HepG2 (cell line): ENCODE results near the gene C10orf71. TPM values are rescaled to one million over a fixed set of nuclear protein-coding genes. Genes with fewer than 3 reads are reported as not detected.

Experiments
- ATAC-seq: fragments of 200-7000 bp; cut with Tn5 transposase; 3 replicates; pipeline ENCODE4 v1.9.1; 2020; ENCODE audit warnings: mild to moderate bottlenecking, moderate library complexity
- BruUV-seq: library from RNA; stranded (reverse); fragments of 400-500 nt; replicated peaks from 2 replicates; lab custom pipeline; 2021; lab: Mats Ljungman, UMichigan
- CTCF ChIA-PET: fragments of 300-600 bp; formaldehyde crosslinking; extraction: SDS; loops from one replicate; lab custom pipeline; 2021; ENCODE audit warnings: low total read pairs, inconsistent platforms, low intra/inter-chr PET ratio; lab: Yijun Ruan, JAX
- POLR2A ChIA-PET: fragments of 350-600 bp; sonication (Branson Sonifier 250); formaldehyde crosslinking; loops from one replicate; lab custom pipeline; 2020; ENCODE audit warnings: antibody characterized with exemption, inconsistent platforms; lab: Yijun Ruan, JAX
- DNase-seq: peaks from one replicate; pipeline ENCODE4 v3.0.0-alpha.2; 2015; ENCODE audit warnings: low spot score
- FAIRE-seq: peaks from 3 replicates; lab custom pipeline; 2011; peaks lifted over from hg19 to GRCh38; lab: Jason Lieb, UNC
- H2AFZ ChIP-seq: one replicate; pipeline ENCODE4 v1.6.1; 2011; ENCODE audit warnings: low read length, inconsistent platforms
- H3K27ac ChIP-seq: fragments of 300-600 bp; 3 replicates; pipeline ENCODE4 v1.8.0; 2011; ENCODE audit warnings: mixed run types, mild to moderate bottlenecking, mixed read lengths, low read length, inconsistent platforms; ENCODE audit not compliant: insufficient read depth; ENCODE audit errors: extremely low read length
- H3K27me3 ChIP-seq, 2 experiments: fragments of 200-600 bp in 1 of 2; 2 replicates in 1 of 2; 3 replicates in 1 of 2; pipeline versions ENCODE4 v1.6.0 to v1.8.0; 2011; ENCODE audit warnings: low read length in 2 of 2, mild to moderate bottlenecking in 2 of 2, moderate library complexity in 2 of 2, inconsistent platforms in 1 of 2; ENCODE audit not compliant: insufficient read depth in 2 of 2, control insufficient read depth in 1 of 2
- H3K36me3 ChIP-seq, 2 experiments: fragments of 200-600 bp in 1 of 2; replicated peaks in 1 of 2; 2 replicates in 1 of 2; 3 replicates in 1 of 2; pipeline versions ENCODE4 v1.5.1 to v1.8.0; 2011; ENCODE audit warnings: low read length in 2 of 2, inconsistent platforms in 1 of 2; ENCODE audit not compliant: insufficient read depth in 2 of 2, control insufficient read depth in 1 of 2
- H3K4me1 ChIP-seq: 2 replicates; pipeline ENCODE4 v1.5.1; 2012; ENCODE audit warnings: low read length, inconsistent platforms; ENCODE audit not compliant: insufficient read depth
- H3K4me2 ChIP-seq: 2 replicates; pipeline ENCODE4 v1.6.0; 2011; ENCODE audit warnings: low read depth, low read length, inconsistent platforms
- H3K4me3 ChIP-seq, 3 experiments: fragments of 200-600 bp in 1 of 3; sonication (generic), shearing (Covaris generic) in 1 of 3; replicated peaks in 1 of 3; 2 replicates each; pipeline ENCODE4 v1.5.1; 2011 to 2016; ENCODE audit warnings: low read length in 3 of 3, inconsistent platforms in 2 of 3, low read depth in 2 of 3, mild to moderate bottlenecking in 2 of 3, control low read depth in 1 of 3, mixed read lengths in 1 of 3; ENCODE audit not compliant: insufficient read depth in 1 of 3
- H3K79me2 ChIP-seq: one replicate; pipeline ENCODE4 v1.6.1; 2011; ENCODE audit warnings: low read length, inconsistent platforms; ENCODE audit not compliant: insufficient read depth
- H3K9ac ChIP-seq: 2 replicates; pipeline ENCODE4 v1.6.0; 2011; ENCODE audit warnings: mild to moderate bottlenecking, low read depth, low read length, inconsistent platforms; ENCODE audit not compliant: insufficient read depth
- H3K9me3 ChIP-seq: 2 replicates; pipeline ENCODE4 v1.5.1; 2012; ENCODE audit warnings: mild to moderate bottlenecking, low read length
- H4K20me1 ChIP-seq: 2 replicates; pipeline ENCODE4 v1.6.0; 2011; ENCODE audit warnings: inconsistent platforms, mild to moderate bottlenecking, low read length, moderate library complexity; ENCODE audit not compliant: insufficient read depth
- GATA4 ChIP-seq: sonication (generic); IDR thresholded peaks from 2 replicates; pipeline ENCODE4 v1.6.1; 2016; ENCODE audit warnings: antibody characterized with exemption, low read depth, borderline replicate concordance
- MXI1 ChIP-seq: IDR thresholded peaks from 3 replicates; pipeline ENCODE4 v1.6.1; 2012; ENCODE audit warnings: low read depth, low read length, inconsistent platforms, borderline replicate concordance
- ZFP62 ChIP-seq: sonication (generic); formaldehyde crosslinking; IDR thresholded peaks from 2 replicates; pipeline ENCODE4 v1.4.0; 2020; ENCODE audit warnings: missing genetic modification reagents
- ZNF562 ChIP-seq: sonication (generic); formaldehyde crosslinking; IDR thresholded peaks from 2 replicates; pipeline ENCODE4 v1.8.0; 2022; ENCODE audit warnings: missing genetic modification reagents, borderline replicate concordance
- WGBS: methylation state at CpG from one replicate; pipeline ENCODE4 v1.1.6; 2017; ENCODE audit warnings: low lambda C conversion rate; 5-methylcytosine and 5-hydroxymethylcytosine counted together
- in situ Hi-C: cut with HindIII; loops from 2 replicates; pipeline ENCODE4 v1.10.0; 2017; ENCODE audit warnings: low pct_unique_long_range_greater_than_20kb; ENCODE audit not compliant: extremely low pct_ligation_motif_present
- intact Hi-C: fragments of 100-400 bp; cut with micrococcal nuclease; formaldehyde crosslinking; loops from one replicate; pipeline ENCODE4 v1.10.0; 2022; ENCODE audit not compliant: unreplicated experiment
- polyA plus RNA-seq, 8 experiments: library from polyadenylated mRNA; depleted of rRNA in 3 of 8; stranded (reverse) in 7 of 8; unstranded in 1 of 8; fragments of >200 nt; fragmentation: Illumina TruSeq in 4 of 8; extraction: Trizol in 4 of 8; gene quantifications; 2 replicates each; pipeline versions ENCODE4 v1.2.1 to v1.2.3, GENCODE V29; 2011 to 2016; ENCODE audit warnings: low read depth in 4 of 8, missing spikeins in 1 of 8, mixed read lengths in 1 of 8; ENCODE audit not compliant: insufficient read depth in 1 of 8
- total RNA-seq, 5 experiments: library from RNA; depleted of rRNA; stranded (reverse); fragments of >200 nt; fragmentation: Illumina TruSeq; extraction: Trizol; gene quantifications; 2 replicates each; pipeline ENCODE4 v1.2.3, GENCODE V29; 2016; ENCODE audit warnings: low read depth in 1 of 5
- TF ChIP-seq, protein P1 (sequence below): sonication (generic); formaldehyde crosslinking; IDR thresholded peaks from 2 replicates; pipeline ENCODE4 v1.4.0; 2020; ENCODE audit warnings: low read depth, missing genetic modification reagents
- TF ChIP-seq, protein P2 (sequence below): sonication (generic); formaldehyde crosslinking; IDR thresholded peaks from 2 replicates; pipeline ENCODE4 v1.5.1; 2020; ENCODE audit warnings: mild to moderate bottlenecking, missing genetic modification reagents, borderline replicate concordance

C10orf71 gene
- total and polyA plus RNA-seq, 2 of the 13 experiments (the other 11 are each of a cell fraction or from before 2014, with no cell fraction given) = not detected

DNA sequence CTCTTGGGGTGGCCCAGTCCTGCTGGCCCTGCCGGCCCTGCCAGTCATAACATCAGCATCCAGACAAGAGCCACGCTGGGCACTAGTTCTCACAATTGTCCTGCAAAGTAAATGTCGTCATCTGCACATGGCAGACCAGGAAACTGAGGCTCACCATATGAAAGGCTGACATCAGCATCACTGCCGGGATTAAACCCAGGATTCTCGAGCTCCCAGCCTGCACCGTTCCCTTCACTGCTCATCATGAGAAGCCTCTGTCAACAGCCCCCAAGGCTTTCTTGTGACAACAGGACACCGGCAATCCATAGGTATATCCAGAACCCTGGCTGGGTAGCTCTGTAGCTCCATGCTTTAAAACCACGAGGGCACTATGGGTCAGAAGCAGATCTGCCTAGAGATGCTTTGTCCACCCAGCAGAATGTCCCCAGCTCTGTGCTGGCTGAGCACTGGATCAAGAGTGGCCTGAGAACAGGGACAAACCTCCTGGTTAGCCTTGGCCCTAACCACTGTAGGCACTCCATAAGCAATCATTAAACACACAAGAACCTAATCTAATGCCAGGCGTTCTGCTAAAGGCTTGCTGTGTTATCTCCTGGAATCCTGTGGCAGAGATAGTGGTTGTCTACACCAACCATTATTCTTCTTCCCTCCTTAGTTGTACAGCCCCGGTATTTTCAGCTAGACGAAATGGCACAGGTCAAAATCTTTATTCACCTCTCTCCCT lies 41.2 kb upstream of the C10orf71 start:
- no peaks in the 10 kb centered on the region for H3K4me1 ChIP-seq
- no peak overlapping the region for H3K4me2 ChIP-seq
- POLR2A ChIA-PET = no interaction called here
- no peak for TF ChIP-seq ZFP62 (CRISPR knock-in tag)
- no peak for TF ChIP-seq GATA4
- TF ChIP-seq, protein P1, sequence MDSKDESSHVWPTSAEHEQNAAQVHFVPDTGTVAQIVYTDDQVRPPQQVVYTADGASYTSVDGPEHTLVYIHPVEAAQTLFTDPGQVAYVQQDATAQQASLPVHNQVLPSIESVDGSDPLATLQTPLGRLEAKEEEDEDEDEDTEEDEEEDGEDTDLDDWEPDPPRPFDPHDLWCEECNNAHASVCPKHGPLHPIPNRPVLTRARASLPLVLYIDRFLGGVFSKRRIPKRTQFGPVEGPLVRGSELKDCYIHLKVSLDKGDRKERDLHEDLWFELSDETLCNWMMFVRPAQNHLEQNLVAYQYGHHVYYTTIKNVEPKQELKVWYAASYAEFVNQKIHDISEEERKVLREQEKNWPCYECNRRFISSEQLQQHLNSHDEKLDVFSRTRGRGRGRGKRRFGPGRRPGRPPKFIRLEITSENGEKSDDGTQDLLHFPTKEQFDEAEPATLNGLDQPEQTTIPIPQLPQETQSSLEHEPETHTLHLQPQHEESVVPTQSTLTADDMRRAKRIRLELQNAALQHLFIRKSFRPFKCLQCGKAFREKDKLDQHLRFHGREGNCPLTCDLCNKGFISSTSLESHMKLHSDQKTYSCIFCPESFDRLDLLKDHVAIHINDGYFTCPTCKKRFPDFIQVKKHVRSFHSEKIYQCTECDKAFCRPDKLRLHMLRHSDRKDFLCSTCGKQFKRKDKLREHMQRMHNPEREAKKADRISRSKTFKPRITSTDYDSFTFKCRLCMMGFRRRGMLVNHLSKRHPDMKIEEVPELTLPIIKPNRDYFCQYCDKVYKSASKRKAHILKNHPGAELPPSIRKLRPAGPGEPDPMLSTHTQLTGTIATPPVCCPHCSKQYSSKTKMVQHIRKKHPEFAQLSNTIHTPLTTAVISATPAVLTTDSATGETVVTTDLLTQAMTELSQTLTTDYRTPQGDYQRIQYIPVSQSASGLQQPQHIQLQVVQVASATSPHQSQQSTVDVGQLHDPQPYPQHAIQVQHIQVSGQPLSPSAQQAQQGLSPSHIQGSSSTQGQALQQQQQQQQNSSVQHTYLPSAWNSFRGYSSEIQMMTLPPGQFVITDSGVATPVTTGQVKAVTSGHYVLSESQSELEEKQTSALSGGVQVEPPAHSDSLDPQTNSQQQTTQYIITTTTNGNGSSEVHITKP = no peak
- TF ChIP-seq, protein P2, sequence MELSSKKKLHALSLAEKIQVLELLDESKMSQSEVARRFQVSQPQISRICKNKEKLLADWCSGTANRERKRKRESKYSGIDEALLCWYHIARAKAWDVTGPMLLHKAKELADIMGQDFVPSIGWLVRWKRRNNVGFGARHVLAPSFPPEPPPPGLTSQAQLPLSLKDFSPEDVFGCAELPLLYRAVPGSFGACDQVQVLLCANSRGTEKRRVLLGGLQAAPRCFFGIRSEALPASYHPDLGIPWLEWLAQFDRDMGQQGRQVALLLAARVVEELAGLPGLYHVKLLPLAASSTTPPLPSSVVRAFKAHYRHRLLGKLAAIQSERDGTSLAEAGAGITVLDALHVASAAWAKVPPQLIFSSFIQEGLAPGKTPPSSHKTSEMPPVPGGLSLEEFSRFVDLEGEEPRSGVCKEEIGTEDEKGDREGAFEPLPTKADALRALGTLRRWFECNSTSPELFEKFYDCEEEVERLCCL (CRISPR knock-in tag) = no peak
- TF ChIP-seq ZNF562 = no peak
- no peak for TF ChIP-seq MXI1
- H3K9me3 ChIP-seq = no peaks in the 10 kb centered on the region
- 12% methylated on average over 9 of the region's 11 CpGs for WGBS
- 0 out of 5 replicates have a peak, but pooled peaks cover 0 to 8% of the 10 kb centered on the region in 2 experiments for H3K27me3 ChIP-seq
- BruUV-seq = no TSS peak
- CTCF ChIA-PET = no interaction called here
- in situ Hi-C loops = no loop called here
- H3K79me2 ChIP-seq = no peaks in the 10 kb centered on the region
- DNase-seq (no peak), FAIRE-seq (no peak), ATAC-seq (no peak)
- H4K20me1 ChIP-seq = no peaks in the 10 kb centered on the region
- no peak overlapping the region for H3K9ac ChIP-seq
- no peaks in the 10 kb centered on the region for H3K36me3 ChIP-seq
- H3K27ac ChIP-seq = no peak overlapping the region
- no peak overlapping the region for H3K4me3 ChIP-seq
- no peak overlapping the region for H2AFZ ChIP-seq
- intact Hi-C loops = no loop called here
